Nephron (organoid): ENCODE results near the gene MAML3.

ENCODE experiments used
- H3K27ac Mint-ChIP-seq, 3 experiments: 2 replicates each; pipeline ENCODE4 v1.8.0; 2020; ENCODE audit warnings: mixed read lengths in 3 of 3, mild to moderate bottlenecking in 2 of 3, moderate library complexity in 1 of 3
- H3K27me3 Mint-ChIP-seq: 2 replicates; pipeline ENCODE4 v1.8.0; 2021; ENCODE audit warnings: low read depth, mild to moderate bottlenecking, moderate library complexity, mixed read lengths
- H3K36me3 Mint-ChIP-seq: 2 replicates; pipeline ENCODE4 v1.8.0; 2020; ENCODE audit warnings: low read depth, mixed read lengths
- H3K4me1 Mint-ChIP-seq: 2 replicates; pipeline ENCODE4 v1.8.0; 2020; ENCODE audit warnings: mixed read lengths
- H3K4me3 Mint-ChIP-seq, 3 experiments: 2 replicates each; pipeline ENCODE4 v1.8.0; 2020; ENCODE audit warnings: mild to moderate bottlenecking in 3 of 3, mixed read lengths in 3 of 3, moderate library complexity in 2 of 3
- H3K9me3 Mint-ChIP-seq: 2 replicates; pipeline ENCODE4 v1.8.0; 2020; ENCODE audit warnings: mixed read lengths
- TF ChIP-seq, protein P1 (sequence below), 3 experiments: fragments of 200-600 bp; sonication (generic); IDR thresholded peaks; one replicate each; pipeline ENCODE4 v1.5.0; 2021; ENCODE audit warnings: antibody characterized with exemption in 3 of 3; ENCODE audit not compliant: unreplicated experiment in 3 of 3

Gene MAML3

DNA sequence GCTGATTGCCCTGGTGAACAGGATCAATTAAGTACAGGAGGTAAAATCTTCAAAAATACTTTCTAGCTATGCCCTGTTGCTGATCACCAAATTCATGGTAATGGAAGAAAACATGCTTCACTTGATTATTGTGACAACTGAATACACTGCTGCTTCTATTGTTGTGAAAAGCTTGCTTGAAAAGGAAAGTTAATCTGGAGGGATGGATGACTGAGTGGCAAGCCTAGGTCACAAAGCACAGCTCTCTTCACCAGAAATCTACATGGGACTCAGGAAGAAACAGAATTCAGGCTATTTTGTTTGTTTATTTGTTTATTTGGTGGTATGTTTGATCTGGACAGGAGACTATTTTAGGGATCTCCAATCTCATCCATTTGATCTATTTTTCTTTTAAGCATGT, 306.4 kb downstream of the MAML3 start:
- no peaks in the 10 kb centered on the region for H3K9me3 Mint-ChIP-seq
- H3K36me3 Mint-ChIP-seq, result no peaks in the 10 kb centered on the region
- no peak overlapping the region for H3K4me3 Mint-ChIP-seq
- no peak overlapping the region for H3K27ac Mint-ChIP-seq
- H3K27me3 Mint-ChIP-seq, result no peaks in the 10 kb centered on the region
- H3K4me1 Mint-ChIP-seq, result peaks cover 12% of the 10 kb centered on the region
- TF ChIP-seq, protein P1, sequence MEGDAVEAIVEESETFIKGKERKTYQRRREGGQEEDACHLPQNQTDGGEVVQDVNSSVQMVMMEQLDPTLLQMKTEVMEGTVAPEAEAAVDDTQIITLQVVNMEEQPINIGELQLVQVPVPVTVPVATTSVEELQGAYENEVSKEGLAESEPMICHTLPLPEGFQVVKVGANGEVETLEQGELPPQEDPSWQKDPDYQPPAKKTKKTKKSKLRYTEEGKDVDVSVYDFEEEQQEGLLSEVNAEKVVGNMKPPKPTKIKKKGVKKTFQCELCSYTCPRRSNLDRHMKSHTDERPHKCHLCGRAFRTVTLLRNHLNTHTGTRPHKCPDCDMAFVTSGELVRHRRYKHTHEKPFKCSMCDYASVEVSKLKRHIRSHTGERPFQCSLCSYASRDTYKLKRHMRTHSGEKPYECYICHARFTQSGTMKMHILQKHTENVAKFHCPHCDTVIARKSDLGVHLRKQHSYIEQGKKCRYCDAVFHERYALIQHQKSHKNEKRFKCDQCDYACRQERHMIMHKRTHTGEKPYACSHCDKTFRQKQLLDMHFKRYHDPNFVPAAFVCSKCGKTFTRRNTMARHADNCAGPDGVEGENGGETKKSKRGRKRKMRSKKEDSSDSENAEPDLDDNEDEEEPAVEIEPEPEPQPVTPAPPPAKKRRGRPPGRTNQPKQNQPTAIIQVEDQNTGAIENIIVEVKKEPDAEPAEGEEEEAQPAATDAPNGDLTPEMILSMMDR (IDR thresholded peaks at IDR 0.05; ENCODE audit: unreplicated experiment in 3 of 3), result no peak

DNA sequence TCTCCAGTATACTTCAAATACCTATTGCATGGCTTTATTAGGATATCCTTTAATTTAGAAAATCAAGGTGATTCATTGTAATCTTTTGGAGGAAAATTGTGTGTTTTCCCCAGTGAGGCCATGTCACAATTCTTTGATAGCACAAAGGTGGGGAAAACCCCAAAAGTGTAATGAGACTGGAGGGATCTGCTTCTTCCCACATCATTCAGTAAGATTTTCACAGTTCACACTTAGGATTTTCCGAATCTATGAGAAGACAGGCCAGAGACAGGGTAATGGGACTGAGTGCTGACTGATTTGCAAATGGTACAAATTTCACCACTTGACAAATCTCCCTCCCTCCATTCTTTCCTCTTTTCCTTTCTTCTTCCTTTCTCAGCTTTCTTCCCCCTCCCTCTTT, 307.2 kb downstream of the MAML3 start:
- Mint-ChIP-seq H3K4me1 (peaks cover 15% of the 10 kb centered on the region), H3K36me3 (no peaks in the 10 kb centered on the region), H3K9me3 (no peaks in the 10 kb centered on the region), H3K4me3 (no peak overlapping the region), H3K27me3 (no peaks in the 10 kb centered on the region), H3K27ac (no peak overlapping the region)
- TF ChIP-seq, protein P1 (IDR thresholded peaks at IDR 0.05; ENCODE audit: unreplicated experiment in 3 of 3), result no peak

DNA sequence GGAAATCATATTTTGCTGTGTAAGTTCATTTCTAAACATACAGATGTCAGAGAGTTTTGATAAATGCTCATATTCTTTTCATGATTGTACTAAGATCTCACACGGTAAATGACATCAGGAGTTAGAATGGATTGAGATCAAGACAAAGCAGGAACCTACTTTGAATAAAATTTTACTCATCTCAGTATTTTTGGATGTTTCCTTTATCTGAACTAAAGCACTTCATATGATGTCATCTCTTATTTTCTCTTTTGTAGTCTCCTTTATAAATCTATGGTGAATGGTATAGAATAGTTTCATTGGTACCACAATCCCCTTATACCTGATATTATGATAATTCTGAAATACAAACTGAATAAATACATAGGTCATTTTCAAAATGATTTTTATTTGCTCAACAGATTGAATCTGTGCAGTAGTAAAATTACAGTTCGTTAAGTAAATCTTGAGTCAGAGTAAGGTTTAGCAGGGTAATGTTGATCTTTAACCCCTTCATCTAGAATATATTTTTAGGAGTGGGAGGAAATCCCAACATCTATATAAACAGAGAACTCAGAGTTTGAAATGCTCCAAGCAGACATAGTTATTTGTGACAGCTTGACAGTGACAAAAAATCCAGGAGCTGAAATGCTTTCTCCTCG, 308.4 kb downstream of the MAML3 start:
- Mint-ChIP-seq H3K27ac (no peak overlapping the region), H3K27me3 (no peaks in the 10 kb centered on the region), H3K4me3 (no peak overlapping the region), H3K4me1 (peaks cover 27% of the 10 kb centered on the region), H3K9me3 (no peaks in the 10 kb centered on the region), H3K36me3 (no peaks in the 10 kb centered on the region)
- TF ChIP-seq, protein P1 (IDR thresholded peaks at IDR 0.05; ENCODE audit: unreplicated experiment in 3 of 3), result no peak

DNA sequence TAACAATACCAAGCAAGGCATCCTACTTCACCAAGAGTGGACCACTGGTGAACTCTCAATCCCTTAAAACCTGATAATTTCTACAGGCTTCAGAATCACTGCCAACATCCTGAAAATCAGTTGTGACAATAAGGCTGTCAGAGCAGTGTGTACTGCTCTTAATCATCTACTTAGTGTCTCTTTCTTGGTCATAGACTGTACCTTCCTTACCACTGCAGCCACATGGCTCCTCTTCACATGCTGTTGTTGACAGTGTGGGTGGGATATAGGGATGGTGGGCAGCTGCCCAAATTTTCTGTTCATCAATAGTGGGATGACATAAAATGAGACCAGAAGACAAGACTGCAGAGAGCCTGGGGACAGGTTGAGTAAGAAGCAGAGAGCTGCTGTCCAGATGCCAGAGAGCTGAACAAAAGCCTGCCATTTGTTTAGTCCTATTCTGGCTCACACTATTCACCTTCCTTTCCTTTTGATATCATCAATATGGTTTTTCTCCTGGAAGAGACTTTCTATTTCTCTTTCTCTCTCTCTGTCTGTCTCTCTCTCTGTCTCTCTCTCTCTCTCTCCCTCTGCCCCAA, 309.4 kb downstream of the MAML3 start:
- TF ChIP-seq, protein P1 (IDR thresholded peaks at IDR 0.05; ENCODE audit: unreplicated experiment in 3 of 3), result no peak
- no peaks in the 10 kb centered on the region for H3K36me3 Mint-ChIP-seq
- H3K27ac Mint-ChIP-seq, result peak overlapping the region in 1 of 3 experiments; percentile 5

DNA sequence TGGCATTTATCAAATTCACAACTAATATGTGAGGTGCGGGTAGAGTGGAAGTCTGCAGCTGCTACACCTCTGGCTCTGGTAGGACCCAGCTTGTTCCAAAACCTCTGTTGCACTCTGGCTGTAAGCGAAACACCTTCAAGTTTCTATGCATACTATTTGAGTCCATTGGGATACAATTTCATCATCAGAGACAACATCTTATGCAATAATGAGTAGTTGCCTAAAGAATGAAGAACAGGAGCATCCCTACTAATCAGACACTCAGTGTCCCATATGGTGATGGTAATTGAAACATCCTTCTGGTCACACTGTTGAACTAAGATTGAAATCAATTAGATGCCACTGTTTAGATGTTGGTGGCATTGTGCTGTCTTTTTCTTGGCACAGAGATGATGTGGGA, 309.9 kb downstream of the MAML3 start:
- H3K27me3 Mint-ChIP-seq, result no peaks in the 10 kb centered on the region
- TF ChIP-seq, protein P1 (IDR thresholded peaks at IDR 0.05; ENCODE audit: unreplicated experiment in 3 of 3), result no peak
- no peak overlapping the region for H3K4me3 Mint-ChIP-seq
- no peak overlapping the region for H3K27ac Mint-ChIP-seq
- peaks cover 38% of the 10 kb centered on the region for H3K4me1 Mint-ChIP-seq
- H3K36me3 Mint-ChIP-seq, result no peaks in the 10 kb centered on the region
- H3K9me3 Mint-ChIP-seq, result no peaks in the 10 kb centered on the region

More for the DNA sequence above, 309.4 kb downstream of the MAML3 start:
- peaks cover 37% of the 10 kb centered on the region for H3K4me1 Mint-ChIP-seq
- no peaks in the 10 kb centered on the region for H3K9me3 Mint-ChIP-seq
- H3K4me3 Mint-ChIP-seq, result no peak overlapping the region
- no peaks in the 10 kb centered on the region for H3K27me3 Mint-ChIP-seq

DNA sequence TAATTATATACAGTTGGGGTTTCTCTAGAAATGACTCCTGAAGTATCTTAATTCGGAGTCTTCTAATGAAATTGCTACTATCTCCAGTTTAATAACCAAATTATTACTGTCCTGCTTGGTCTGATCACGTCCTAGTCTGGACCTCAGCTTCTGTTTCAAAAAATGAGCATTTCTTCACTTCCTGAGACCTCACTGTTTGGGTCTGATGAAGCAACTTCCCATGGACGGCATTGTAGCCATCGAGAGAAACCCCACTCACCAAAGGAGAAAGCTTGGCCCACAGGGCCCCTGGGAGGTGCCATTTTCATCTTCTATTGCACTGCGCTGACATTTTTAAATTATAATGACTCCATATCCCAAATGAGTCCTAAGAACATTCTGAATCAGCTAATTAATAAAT, 310.3 kb downstream of the MAML3 start:
- TF ChIP-seq, protein P1 (IDR thresholded peaks at IDR 0.05; ENCODE audit: unreplicated experiment in 3 of 3), result no peak
- Mint-ChIP-seq H3K9me3 (no peaks in the 10 kb centered on the region), H3K4me1 (peaks cover 39% of the 10 kb centered on the region), H3K27ac (no peak overlapping the region), H3K4me3 (no peak overlapping the region), H3K36me3 (no peaks in the 10 kb centered on the region), H3K27me3 (no peaks in the 10 kb centered on the region)
